GM19025 (cell line): ENCODE data around the gene CCDC110.
A peak's percentile ranks its signal among the peaks of the same experiment; 100 is the strongest.

ENCODE experiments used
- ATAC-seq: cut with Tn5 transposase; IDR thresholded peaks from one replicate; pipeline ENCODE4 v1.9.1; 2021; ENCODE audit warnings: mild to moderate bottlenecking, low read depth, moderate library complexity; ENCODE audit not compliant: unreplicated experiment

Gene CCDC110

DNA sequence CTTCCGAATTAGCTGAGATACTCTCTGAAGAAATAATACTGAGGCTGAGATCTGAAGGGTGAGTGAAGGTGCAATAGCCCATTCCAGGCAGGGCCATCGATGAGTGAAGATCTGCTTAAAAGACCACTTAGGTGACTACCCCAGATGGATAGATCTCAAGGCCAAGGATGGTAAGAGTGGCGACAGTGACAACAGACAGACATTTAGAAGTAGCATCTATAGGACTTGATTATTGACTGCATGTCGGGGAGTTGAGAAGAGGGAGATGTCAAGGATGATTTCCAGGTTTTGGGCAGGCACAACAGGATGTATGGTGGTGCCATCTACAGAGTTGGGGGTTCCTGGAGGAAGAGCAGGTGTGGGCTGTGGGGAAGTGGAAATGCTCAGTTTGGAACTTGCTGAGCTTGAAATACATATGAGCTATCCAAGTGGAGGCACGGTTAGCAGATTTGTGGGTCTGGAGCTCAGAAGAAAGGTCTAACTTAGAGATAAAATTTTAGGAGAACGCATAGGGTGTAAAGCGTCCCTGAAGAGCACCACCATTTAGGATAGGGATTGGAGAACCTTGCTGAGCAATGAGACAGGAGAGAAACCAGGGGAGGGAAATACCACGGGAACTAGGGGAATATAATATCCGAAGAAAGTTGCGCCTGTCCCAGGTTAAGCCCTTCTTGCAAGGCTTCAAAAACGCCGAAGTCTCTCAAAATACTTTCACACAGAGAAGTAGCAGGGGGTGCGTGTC lies 46.5 kb downstream of the CCDC110 start:
- no peak for ATAC-seq

DNA sequence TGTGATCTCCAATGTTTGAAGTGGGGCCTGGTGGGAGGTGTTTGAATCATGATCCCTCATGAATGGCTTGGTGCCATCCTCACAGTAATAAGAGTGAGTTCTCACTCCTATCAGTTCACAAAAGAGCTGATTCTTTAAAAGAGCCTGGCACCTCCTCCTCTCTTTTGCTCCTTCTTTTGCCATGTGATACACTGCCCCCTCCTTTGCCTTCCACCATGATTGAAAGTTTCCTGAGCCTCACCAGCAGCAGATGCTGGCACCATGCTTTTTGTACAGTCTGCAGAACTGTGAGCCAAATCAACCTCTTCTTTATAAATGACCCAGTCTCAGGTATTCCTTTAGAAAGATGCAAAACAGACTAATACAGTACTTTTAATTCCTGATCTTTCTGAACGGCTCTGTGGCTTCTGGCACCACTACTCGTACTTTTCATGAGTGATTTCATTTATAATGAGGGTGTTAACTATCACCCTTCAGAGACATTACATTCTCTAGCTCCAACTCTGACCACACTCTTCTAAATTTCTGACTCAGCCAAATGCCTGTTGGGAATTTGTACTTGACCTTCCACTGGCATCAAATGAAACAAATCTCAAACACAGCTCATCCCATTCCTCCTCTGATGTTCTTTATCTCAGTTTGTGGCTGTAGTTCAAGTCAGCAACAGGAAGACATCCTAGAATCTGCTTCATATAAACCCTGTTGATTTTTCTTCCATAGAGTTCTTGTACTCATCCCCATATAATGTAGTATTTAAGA lies 50.0 kb downstream of the CCDC110 start:
- ATAC-seq: no peak

DNA sequence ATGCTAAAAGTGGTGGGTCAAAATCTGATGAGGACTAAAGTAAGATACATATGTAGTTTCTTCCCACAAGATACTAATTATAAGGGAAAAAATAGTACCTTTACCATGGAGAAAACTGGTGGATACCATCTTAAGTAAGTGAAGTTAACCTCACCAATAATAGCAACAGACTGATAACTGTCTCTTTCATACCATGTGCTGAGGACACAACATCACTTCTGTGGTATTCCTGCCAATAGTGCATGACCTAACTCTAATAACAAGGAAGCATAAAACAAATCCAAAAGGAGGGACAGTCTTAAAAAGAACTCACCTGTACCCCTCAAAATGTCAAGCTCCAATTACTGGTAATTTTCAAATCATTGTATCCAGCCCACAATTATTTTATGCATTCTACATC lies 54.6 kb downstream of the CCDC110 start:
- no peak for ATAC-seq

DNA sequence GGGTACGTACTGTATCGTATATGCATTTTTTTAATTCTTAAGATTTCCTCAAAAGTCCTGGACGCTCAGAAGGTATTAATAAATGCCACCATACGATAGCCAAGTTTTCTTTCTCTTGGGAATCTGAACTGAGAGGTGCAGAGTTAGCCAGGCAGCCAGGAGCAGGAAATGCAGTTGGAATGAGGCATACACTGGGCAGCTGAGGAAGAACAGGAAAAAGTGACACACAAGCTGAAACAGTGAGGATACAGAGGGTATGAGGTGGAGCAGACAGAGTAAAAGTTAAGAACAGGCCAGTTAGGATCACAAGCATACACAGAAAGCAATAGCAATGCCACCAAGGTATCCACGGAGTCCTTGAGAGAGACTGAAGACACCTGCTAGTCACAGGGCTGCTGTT lies 59.1 kb downstream of the CCDC110 start:
- no peak for ATAC-seq

DNA sequence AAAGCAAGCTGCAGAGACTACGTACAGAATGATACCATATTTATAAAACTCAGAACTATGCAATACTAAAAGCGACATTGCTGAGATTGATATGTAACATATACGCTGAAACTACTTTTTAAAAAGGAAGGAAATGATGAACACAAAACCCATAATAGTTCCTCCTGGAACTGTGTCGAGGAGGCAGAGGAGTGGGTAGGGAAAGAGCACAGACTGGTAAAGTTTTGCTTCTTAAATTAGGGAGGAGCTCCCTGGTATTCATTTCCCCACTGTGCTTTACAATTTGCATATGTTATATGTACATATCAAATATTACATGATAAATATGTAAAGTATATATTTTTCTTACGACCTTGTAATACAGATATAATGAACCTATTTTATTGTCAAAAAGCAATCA lies 59.7 kb downstream of the CCDC110 start:
- ATAC-seq: no peak

DNA sequence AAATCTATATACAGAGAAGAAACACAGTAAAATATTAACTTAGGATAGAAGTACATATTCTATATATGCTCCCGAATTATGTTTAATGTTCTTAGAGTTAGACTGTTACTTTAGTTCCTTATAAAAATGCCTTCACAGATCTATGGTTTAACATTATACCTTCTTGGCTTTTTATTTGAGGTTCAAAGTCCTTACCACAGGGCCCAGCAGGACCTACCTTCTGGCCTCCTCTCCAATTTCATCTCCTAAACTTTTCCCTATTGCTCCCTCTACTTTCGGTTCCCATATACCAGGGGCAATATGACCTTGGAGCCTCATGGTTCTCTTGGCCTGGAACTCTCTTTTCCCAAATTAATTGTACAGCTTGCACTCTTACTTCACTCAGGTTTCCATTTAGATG lies 63.1 kb downstream of the CCDC110 start:
- no peak for ATAC-seq

DNA sequence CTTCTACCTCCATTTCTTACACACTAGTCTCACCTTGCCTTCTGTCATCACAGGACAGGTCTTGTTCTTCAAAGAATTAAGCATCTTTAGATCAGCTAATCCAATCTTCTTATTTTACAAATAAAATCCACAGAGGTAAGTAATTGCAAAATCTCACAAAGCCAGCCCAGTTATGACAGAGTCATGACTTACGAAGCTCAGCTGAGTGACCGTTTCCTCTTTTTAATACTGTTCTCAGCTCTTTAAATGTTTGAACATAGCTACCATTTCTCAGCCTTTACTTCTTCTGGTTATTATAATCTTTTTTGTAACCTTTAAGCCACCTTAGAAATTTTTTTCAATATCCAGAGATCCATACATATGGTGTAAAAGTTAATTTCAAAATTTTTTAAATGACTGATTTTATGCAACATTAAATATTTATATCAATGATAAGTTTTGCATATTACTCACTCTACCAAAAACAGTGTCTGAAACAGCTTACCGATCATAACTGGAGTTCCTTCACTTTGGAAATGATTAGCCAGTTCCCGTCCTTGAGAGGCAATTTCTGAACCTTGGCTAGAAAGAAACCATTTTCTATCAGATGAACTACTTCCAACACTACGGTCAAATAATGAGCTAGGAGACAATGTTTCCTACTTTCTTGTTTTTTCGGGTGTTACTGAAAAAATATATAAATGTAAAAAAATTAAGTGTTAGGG lies 66.1 kb downstream of the CCDC110 start:
- ATAC-seq: no peak

DNA sequence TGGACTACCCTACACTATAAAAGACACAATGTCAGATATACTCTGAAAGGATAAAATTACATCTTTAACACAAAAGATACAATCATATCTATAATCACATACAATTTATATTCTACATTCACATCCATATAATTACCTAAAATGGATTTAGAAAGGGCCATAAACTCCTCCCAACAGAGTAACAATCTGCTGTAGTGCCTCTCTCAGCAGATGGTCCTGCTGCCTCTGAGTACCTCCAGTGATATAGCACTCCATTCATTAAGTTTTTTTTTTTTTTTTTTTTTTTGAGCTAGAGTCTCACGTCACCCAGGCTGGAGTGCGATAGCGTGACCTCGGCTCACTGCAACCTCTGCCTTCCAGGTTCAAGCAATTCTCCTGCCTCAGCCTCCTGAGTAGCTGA lies 67.5 kb downstream of the CCDC110 start:
- no peak for ATAC-seq

DNA sequence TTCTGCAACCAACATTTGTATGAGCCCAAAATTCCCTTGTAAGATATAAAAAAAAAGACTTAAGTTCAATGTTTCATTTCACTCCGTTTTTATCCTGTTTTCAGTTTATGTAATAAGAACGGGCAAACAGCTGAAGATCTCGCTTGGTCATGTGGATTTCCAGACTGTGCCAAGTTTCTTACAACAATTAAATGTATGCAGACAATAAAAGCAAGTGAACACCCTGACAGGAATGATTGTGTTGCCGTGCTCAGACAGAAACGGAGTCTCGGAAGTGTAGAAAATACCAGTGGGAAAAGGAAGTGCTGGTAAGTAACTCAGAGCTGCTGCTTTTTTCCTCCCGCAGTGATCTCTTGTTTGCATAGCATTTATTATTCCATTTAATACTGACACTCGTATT lies 72.1 kb downstream of the CCDC110 start:
- ATAC-seq: no peak

DNA sequence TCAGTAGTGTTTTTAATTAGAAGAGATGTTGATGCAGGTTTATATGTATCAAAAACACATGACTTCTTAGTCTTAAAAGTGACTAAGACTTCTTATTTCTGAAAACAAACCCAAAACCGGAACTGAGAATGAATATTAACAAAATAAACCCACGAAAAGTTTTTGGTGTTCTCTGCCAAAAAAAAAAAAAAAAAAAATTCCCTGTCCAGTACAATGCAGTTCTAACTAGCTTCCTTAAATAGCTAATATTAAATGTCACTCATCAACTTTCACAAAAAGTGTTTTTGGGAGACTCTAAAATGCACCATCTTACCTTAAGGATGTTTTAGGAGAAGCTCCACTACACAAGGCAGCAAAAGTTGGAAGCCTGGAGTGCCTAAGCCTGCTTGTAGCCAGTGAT lies 72.9 kb downstream of the CCDC110 start:
- ATAC-seq: no peak

DNA sequence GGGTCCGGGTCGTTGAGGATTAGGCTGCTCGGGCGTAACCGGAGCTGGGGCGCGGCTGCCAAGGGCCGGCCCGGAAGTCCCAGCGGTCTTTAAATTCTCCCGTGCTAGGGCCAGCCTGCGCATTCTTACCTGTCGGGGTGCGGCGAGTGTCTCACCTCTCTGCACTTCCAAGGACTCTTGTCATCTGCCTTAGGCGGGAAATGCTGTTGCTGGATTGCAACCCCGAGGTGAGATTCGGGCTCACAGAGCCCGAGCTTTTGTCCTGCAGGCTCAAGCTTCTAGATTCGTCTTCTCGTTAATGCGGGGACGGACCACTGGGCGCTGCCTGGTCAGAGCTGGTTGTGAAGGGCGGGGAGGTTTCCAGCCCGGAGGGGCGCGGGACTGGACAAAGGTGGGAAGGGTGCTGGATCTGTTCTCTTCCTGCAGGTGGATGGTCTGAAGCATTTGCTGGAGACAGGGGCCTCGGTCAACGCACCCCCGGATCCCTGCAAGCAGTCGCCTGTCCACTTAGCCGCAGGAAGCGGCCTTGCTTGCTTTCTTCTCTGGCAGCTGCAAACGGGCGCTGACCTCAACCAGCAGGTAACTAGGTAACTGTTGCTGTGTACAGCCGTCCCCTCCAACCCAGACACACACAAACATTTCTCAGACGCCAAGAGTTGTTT lies 74.7 kb downstream of the CCDC110 start, which contains the start of gene ANKRD37:
TSS of gene ANKRD37 (plus strand) at position 118 of the 662 bp plus-strand sequence. CDS start at position 201, 83 bp downstream.
- no peak for ATAC-seq

DNA sequence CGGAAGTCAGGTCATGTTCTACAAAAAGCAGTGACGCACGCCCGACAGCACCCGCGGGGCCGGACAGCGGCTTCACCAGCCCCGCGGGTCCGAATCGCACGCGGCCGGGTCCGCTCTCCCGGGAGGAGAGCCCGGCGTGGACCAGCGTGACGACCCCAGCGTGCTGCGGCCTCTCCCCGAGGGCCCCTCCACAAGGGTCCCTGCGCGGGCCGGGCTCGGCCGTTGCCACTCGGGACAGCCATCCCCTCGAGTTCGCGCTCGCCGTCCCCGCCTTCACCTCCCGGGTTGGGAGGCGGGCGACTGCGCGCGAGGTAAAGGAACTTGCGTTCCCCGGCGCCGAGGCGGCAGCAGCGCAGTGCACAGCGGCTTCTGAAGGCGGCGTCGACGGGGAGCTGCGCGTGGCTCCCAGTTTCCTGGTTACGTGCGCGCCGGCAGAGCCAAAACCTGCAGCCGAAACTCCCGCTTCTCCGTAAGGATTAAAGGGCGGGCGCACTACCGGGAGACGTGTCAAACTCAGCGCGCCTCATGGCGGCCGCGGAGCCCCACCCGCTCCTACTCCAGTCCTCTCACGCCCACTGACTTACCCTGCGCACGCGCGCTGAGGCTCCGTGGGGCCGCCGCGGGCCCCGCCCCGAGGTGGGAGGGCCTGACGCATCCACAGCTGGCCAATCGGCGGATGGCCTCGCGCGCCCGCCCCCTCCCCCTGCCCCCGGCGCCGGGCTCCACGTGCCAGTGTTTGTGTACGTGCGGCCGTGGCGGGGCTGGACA lies 75.4 kb downstream of the CCDC110 start:
- ATAC-seq: peak; percentile 78

DNA sequence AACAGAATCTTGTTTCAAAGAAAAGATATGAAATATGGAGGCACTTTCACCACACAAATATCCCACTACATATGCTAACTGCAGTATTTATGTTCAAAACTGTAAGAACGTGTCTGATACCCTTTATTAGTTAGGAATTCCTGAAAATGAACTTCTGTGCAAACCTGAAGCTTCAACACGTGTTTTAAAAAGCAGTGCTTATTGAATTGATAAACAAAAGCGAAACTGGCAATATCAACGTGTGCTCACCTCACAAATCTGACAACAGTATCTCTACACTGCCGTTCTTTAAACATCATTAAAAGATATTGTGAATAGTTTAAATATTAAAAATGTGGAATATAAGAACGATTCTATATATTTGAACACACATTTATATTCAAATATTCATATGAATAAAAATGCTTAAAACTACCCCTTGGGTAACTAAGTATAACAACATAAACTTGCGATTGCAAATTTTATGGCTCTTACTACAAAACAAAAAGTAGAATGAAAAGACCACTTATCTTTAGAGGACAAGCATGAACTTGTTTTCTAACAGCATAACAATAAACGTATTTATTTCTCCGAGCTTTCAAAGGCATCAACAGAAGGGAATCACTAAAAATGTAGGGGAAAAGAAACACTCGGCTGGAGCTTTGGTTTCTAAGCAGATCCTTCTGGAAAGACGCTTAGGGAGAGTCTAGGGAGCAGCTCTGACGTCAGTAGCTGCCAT lies 76.1 kb downstream of the CCDC110 start, which contains the start of gene LRP2BP:
TSS of gene LRP2BP (minus strand) at position 687 of the 718 bp plus-strand sequence. CDS start 17,738 bp downstream, outside the sequence.
- ATAC-seq: no peak
